Type B pancreatic cell (in vitro differentiated cells): Measurements from ENCODE around the gene SLC25A44. TPM values are rescaled to one million over a fixed set of nuclear protein-coding genes. Genes with fewer than 3 reads are reported as not detected.
"Not testable (repeated sequence)": the region's sequence is repeated elsewhere in the genome, so short reads cannot be mapped to it uniquely, and the experiment has no call there.

Source experiments
- DNase-seq: peaks from one replicate; pipeline ENCODE4 v3.0.0; 2021; ENCODE audit warnings: mixed read lengths; ENCODE audit not compliant: unreplicated experiment; ENCODE audit errors: extremely low spot score
- H3K27ac Mint-ChIP-seq: 2 replicates; pipeline ENCODE4 v1.8.0; 2021; ENCODE audit warnings: mild to moderate bottlenecking, mixed read lengths
- H3K27me3 Mint-ChIP-seq: 2 replicates; pipeline ENCODE4 v1.8.0; 2021; ENCODE audit warnings: mixed read lengths
- H3K36me3 Mint-ChIP-seq: 2 replicates; pipeline ENCODE4 v1.8.0; 2021; ENCODE audit warnings: mixed read lengths
- H3K4me1 Mint-ChIP-seq: one replicate; pipeline ENCODE4 v1.8.0; 2021; ENCODE audit warnings: mixed read lengths; ENCODE audit not compliant: unreplicated experiment
- H3K4me3 Mint-ChIP-seq: 2 replicates; pipeline ENCODE4 v1.8.0; 2021; ENCODE audit warnings: mild to moderate bottlenecking, mixed read lengths
- H3K9me3 Mint-ChIP-seq: 2 replicates; pipeline ENCODE4 v1.8.0; 2021; ENCODE audit warnings: mixed read lengths
- total RNA-seq: library from RNA; stranded (reverse); gene quantifications from 2 replicates; pipeline ENCODE4 v1.2.1, GENCODE V29; 2021; ENCODE audit warnings: low replicate concordance
- TF ChIP-seq, protein P1 (sequence below): fragments of 200-600 bp; sonication (generic); conservative IDR thresholded peaks from 2 replicates; pipeline ENCODE4 v1.5.0; 2021; ENCODE audit warnings: antibody characterized with exemption, mild to moderate bottlenecking

The SLC25A44 gene
- total RNA-seq, 1 donor from 2014 or later, result 18.6 TPM

DNA sequence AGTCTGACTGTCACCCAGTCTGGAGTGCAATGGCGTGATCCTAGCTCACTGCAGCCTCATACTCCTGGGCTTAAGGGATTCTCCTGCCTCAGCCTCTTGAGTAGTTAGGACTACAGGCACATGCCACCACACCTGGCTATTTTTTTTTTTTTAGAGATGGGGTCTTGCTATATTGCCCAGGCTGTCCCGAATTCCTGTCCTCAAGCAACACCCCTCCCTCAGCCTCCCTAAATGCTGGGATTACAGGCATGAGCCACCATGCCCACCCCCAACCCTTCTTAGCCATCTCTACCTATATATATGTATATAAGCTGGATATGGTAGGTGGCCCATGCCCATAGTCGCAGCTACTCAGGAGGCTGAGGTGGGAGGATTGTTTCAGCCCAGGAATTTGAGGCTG, 13.4 kb upstream of the SLC25A44 start:
- peaks cover 19% of the 10 kb centered on the region for H3K4me1 Mint-ChIP-seq

DNA sequence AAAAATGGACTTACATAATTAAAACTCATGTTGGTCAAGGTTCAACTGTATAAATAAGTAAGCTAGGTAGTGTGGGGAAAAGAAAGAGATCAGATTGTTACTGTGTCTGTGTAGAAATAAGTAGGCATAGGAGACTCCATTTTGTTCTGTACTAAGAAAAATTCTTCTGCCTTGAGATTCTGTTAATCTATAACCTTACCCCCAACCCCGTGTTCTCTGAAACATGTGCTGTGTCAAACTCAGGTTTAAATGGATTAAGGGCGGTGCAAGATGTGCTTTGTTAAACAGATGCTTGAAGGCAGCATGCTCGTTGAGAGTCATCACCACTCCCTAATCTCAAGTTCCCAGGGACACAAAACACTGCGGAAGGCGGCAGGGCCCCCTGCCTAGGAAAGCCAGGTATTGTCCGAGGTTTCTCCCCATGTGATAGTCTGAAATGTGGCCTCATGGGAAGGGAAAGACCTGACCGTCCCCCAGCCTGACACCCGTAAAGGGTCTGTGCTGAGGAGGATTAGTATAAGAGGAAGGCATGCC, 12.4 kb upstream of the SLC25A44 start:
- Mint-ChIP-seq H3K4me1 (peaks cover 19% of the 10 kb centered on the region), H3K4me3 (peak overlapping the region; percentile 66), H3K27ac (peak overlapping the region; percentile 94)
- not testable (repeated sequence) for H3K27me3 Mint-ChIP-seq, H3K36me3 Mint-ChIP-seq, H3K9me3 Mint-ChIP-seq, DNase-seq

More for the DNA sequence above, 13.4 kb upstream of the SLC25A44 start:
- no peaks in the 10 kb centered on the region for H3K27me3 Mint-ChIP-seq
- H3K9me3 Mint-ChIP-seq, result no peaks in the 10 kb centered on the region
- no peak for DNase-seq
- TF ChIP-seq, protein P1, sequence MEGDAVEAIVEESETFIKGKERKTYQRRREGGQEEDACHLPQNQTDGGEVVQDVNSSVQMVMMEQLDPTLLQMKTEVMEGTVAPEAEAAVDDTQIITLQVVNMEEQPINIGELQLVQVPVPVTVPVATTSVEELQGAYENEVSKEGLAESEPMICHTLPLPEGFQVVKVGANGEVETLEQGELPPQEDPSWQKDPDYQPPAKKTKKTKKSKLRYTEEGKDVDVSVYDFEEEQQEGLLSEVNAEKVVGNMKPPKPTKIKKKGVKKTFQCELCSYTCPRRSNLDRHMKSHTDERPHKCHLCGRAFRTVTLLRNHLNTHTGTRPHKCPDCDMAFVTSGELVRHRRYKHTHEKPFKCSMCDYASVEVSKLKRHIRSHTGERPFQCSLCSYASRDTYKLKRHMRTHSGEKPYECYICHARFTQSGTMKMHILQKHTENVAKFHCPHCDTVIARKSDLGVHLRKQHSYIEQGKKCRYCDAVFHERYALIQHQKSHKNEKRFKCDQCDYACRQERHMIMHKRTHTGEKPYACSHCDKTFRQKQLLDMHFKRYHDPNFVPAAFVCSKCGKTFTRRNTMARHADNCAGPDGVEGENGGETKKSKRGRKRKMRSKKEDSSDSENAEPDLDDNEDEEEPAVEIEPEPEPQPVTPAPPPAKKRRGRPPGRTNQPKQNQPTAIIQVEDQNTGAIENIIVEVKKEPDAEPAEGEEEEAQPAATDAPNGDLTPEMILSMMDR, result no peak
- H3K36me3 Mint-ChIP-seq, result no peaks in the 10 kb centered on the region
- H3K27ac Mint-ChIP-seq, result no peak overlapping the region
- H3K4me3 Mint-ChIP-seq, result no peak overlapping the region

DNA sequence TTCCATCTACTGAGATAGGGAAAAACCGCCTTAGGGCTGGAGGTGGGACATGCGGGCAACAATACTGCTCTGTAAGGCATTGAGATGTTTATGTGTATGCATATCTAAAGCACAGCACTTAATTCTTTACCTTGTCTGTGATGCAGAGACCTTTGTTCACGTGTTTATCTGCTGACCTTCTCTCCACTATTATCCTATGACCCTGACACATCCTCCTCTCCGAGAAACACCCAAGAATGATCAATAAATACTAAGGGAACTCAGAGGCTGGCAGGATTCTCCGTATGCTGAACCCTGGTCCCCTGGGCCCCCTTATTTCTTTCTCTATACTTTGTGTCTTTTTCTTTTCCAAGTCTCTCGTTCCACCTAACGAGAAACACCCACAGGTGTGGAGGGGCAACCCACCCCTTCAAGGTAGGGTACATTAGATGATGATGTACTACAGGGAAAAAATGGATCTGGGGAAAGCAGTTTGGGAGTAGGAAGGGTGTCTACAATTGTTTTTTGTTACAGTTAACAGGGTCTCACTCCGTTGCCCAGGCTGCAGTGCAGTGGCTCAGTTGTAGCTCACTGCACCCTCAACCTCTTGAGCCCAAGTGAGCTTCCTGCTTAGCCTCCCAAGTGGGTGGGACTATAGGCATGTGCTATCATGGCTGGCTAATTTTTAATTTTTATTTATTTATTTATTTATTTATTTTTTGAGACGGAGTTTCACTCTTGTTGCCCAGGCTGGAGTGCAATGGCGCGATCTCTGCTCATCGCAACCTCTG, 11.7 kb upstream of the SLC25A44 start:
- not testable (repeated sequence) for H3K36me3 Mint-ChIP-seq, H3K9me3 Mint-ChIP-seq, DNase-seq, H3K27me3 Mint-ChIP-seq
- H3K27ac Mint-ChIP-seq, result peak overlapping the region; percentile 94
- peak overlapping the region; percentile 66 for H3K4me3 Mint-ChIP-seq
- H3K4me1 Mint-ChIP-seq, result peaks cover 19% of the 10 kb centered on the region

DNA sequence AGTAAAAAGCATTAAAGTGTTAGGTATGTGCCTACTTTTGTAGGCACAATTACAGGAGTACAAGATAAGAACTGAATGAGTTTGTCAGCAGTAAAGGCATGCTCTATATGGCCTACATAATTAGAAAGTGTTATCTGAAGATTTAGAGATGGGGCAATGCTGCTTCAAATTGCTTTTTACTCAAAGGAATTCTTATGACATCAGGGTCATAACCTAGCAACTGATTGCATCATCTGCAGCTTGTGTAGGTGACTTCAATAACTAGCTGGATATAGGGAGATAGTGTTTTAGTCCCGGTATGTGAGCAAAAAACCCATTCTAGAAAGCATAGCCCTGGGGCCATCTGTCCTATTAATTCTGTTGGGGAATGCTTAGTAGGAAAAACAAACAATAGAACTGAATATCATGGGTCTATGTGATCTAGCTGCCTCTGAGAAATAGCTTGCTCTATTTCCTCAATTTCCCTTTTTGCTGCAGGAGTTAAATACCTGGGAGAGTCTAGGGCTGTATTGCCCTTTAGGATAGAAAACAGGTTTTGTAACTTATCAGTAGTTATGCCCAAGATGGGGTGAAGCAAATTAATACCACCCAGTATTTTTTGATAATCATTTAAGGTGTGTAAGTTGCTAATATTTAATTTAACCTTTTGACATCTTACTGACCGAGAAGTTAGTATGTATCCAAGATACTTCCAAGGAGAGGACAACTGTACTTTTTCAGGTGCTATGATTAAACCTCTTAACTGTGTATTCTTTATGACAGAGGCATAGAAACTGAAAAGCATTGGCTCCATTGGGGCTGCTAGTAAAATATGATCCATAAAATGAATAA, 7.3 kb upstream of the SLC25A44 start:
- not testable (repeated sequence) for H3K4me1 Mint-ChIP-seq, H3K27ac Mint-ChIP-seq, H3K27me3 Mint-ChIP-seq, H3K4me3 Mint-ChIP-seq, H3K36me3 Mint-ChIP-seq, DNase-seq, H3K9me3 Mint-ChIP-seq

DNA sequence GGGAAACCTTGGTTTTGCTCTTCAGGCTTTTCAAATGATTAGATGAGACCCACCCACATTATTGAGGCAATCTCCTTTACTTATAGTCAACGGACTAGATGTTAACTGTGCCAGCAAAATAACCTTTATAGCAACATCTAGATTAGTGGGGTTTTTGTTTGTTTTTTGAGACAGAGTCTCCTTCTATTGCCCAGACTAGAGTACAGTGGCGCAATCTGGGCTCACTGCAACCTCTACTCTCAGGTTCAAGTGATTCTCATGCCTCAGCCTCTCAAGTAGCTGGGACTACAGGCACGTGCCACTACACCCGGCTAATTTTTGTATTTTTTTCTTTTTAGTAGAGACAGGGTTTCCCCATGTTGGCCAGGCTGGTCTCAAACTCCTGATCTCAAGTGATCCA, 3.6 kb upstream of the SLC25A44 start:
- DNase-seq, H3K4me3 Mint-ChIP-seq, H3K9me3 Mint-ChIP-seq, H3K36me3 Mint-ChIP-seq, H3K27me3 Mint-ChIP-seq, H3K27ac Mint-ChIP-seq: not testable (repeated sequence)
- peaks cover 12% of the 10 kb centered on the region for H3K4me1 Mint-ChIP-seq

DNA sequence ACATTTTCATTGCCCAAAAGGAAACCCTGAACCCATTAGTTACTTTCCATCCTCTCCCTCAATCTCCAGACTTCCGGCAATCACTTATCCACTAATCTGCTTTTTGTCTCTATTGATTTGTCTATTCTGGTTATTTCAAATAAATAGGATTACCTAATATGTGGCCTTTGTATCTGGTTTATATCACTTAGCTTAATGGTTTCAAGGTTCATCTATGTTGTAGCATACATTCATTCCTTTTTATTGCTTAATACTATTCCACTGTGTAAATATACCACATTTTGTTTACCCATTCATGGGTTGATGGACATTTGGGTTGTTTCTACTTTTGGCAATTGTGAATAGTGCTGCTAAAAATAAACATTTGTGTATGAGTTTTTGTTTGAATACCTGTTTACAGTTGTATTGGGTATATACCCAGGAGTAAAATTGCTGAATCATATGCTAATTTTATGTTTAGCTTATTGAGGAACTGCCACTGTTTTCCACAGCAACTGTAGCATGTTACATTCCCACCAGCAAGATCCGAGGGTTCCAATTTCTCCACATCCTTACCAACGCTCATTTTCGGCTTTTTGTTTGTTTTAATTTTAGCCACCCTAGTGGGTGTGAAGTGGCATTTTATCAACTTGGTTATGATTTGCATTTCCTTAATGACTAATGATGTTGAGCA, 2.5 kb upstream of the SLC25A44 start:
- Mint-ChIP-seq H3K27ac (no peak overlapping the region), H3K4me3 (no peak overlapping the region), H3K36me3 (peaks cover 9% of the 10 kb centered on the region), H3K27me3 (no peaks in the 10 kb centered on the region), H3K4me1 (peaks cover 19% of the 10 kb centered on the region), H3K9me3 (peaks cover 7% of the 10 kb centered on the region)
- DNase-seq, result no peak
- TF ChIP-seq, protein P1, result no peak

DNA sequence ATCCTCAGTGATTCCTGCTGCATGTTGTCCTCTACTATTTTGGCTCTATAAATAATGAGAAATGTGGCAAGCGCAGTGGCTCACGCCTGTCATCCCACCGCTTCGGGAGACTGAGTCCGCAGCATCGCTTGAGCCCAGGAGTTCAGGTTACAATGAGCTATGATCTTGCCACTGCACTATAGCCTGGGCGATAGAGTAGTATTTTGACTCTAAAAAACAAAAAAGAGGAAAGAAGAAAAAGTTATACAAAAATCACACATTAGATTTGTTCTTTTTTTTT, 756 bp upstream of the SLC25A44 start:
- H3K27ac Mint-ChIP-seq, result peak overlapping the region; percentile 80
- H3K36me3 Mint-ChIP-seq, result peaks cover 6% of the 10 kb centered on the region
- peaks cover 19% of the 10 kb centered on the region for H3K4me1 Mint-ChIP-seq
- TF ChIP-seq, protein P1, result no peak
- no peak for DNase-seq
- no peaks in the 10 kb centered on the region for H3K9me3 Mint-ChIP-seq
- peak overlapping the region; percentile 95 for H3K4me3 Mint-ChIP-seq
- H3K27me3 Mint-ChIP-seq, result no peaks in the 10 kb centered on the region
